CD4-positive, alpha-beta T cell treated with Interleukin-17A for 4 hours (primary cell): Measurements from ENCODE around the gene AKAP8L.
A peak's percentile ranks its signal among the peaks of the same experiment; 100 is the strongest.

Source experiments
- DNase-seq: peaks from one replicate; pipeline ENCODE4 v3.0.0-alpha.2; 2020; ENCODE audit warnings: mixed read lengths

Gene AKAP8L

GRCh38 chr19:15448778-15449619, 30.2 kb upstream of the AKAP8L start:
- peak; percentile 26 for DNase-seq

GRCh38 chr19:15448044-15448777, 29.4 kb upstream of the AKAP8L start:
- DNase-seq: no peak

GRCh38 chr19:15447057-15447456, 28.3 kb upstream of the AKAP8L start:
- DNase-seq: no peak

GRCh38 chr19:15445807-15446376, 27.1 kb upstream of the AKAP8L start:
- no peak for DNase-seq

- DNase-seq: no peak
These were observed 26.4 kb upstream of the AKAP8L start for GRCh38 chr19:15445227-15445605.

GRCh38 chr19:15444505-15445226, 25.9 kb upstream of the AKAP8L start:
- no peak for DNase-seq

GRCh38 chr19:15443838-15444237, 25.1 kb upstream of the AKAP8L start:
- no peak for DNase-seq

DNA sequence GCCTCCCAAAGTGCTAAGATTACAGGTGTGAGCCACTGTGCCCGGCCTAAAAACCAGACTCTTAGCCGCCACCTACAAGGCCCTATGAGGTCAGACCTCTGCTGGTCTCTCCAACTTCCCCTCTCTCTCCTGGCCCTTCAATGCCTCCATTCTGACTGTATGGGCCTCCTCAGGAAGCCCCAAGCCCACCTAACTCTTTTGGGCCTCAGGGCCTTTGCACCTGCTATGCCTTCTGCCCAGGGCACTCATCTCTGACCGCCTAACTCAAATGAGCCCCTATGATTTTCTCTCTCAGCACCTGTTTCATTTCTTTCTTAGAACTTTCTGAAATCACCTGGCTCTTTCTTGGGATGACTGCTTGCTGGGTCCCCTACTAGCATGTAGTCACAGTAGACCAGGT, 24.5 kb upstream of the AKAP8L start:
- DNase-seq: no peak

GRCh38 chr19:15442142-15442920, 23.5 kb upstream of the AKAP8L start:
- no peak for DNase-seq

DNA sequence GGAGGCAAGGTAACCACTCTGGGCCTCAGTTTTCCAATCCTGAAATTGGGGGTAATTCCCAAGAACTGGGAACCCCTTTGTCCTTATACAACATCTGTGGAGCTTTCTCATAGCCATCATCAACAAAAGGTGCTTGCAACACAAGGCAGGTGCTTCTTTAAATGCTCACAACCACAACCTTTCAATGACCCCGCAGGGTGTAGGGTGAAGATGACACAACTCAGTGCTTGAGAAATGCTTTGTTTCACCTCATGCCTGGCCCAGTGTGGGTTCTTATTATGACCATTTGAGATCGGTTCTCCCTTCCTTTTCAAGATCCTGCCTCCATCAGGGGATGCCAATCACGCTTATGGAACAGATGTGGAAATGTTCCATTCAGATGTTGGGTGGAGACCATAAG, 22.5 kb upstream of the AKAP8L start:
- no peak for DNase-seq

- DNase-seq: no peak
These were observed 21.2 kb upstream of the AKAP8L start for GRCh38 chr19:15439821-15440641.

DNA sequence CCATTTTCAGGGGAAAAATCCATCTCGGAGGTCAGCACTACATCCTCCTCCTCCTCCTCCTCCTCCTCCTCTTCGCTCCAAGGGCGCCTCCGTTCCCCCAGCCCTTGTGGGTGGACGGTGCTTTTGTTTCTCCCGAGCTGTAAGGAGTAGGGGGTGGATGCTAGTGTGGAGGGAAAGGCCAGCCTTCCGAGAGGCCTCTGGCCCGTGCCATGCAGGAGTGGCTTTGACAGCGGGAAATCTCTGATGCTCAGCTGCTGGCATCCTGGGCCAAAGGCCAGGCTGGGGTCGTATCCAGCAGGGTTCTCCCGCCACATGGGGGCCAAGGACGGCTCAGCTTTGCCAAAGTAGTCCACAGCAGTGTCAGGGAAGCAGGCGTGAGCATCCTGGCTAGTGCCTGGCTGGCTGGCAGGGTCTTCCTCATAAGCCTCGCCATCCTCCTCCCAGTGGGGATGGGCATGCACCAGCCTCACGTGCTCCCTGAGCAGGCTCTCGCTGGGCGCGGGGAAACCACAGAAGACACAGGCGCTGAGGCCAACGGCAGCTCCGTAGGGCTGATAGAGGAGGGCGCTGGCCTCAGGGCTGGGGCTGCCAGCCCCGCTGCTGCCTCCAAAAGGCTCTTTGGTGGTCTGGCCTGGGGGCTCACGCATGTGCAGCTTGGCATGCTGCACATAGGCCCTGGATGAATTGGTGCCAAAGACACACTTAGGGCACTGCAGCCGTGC, 20.5 kb upstream of the AKAP8L start:
- no peak for DNase-seq

- no peak for DNase-seq
These were observed 19.8 kb upstream of the AKAP8L start for GRCh38 chr19:15438577-15438976.

DNA sequence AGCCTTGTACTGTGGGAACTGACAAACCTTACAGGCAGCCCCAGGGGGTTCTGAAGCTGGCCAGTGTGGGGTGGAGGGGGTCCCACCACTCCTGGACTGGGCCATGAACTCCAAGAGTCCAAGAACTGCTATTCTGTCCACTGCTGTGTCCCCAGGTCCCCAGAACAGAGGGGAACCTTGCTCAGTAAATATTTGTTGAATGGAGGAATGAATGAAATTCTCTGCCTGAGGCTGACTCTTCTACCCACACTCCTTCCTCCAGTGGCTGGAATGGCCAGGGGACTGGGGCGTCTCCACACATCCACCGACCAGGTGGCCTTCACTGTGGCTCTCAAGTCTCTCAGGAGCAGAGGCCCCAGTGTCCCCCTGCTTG, 19.3 kb upstream of the AKAP8L start:
- DNase-seq: no peak

DNA sequence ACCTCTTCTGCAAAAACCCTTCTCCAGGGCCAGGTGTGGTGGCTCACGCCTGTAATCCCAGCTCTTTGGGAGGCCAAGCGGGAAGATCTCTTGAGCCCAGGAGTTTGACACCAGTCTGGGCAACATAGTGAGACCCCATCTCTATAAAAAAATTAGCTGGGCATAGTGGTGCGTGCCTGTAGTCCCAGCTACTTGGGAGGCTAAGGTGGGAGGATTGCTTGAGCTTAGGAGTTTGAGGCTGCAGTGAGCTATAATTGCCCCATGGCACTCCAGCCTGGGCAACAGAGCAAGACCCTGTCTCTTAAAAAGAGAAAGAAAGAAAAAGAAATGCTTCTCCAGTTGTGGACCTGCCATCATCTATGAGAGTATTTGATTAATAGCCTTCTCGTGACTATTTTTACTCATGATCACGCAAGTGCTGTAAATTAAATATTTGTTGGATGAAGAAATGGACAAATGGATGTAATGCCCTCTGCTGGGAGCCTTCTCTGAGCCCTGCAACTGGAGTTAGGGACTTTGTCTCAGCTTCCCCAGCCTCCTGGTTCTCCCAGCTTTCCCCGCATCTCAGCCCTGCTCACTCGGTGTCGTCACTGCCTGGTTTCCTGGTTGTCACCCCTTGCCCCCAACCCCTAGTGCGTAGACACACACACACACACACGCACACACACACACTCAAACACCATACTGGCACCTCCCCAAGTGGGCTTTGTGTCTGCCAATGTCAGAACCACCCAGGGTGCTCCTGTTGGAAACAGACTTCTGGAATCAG, 18.8 kb upstream of the AKAP8L start:
- DNase-seq: no peak

DNA sequence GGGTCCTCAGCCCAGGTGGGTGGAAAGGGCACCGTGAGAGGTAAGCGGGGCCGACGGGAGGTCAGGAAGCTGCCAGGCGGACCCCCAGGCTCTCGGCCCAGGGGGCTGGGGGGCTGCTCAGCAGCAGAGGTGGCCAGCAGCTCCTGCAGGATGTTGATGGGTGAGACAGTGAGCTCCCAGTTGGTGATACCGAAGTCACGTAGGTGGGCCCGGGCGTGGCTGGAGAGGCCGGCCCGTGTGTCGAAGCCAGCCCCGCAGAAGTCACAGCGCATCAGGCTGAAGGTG, 18.0 kb upstream of the AKAP8L start:
- DNase-seq: no peak

DNA sequence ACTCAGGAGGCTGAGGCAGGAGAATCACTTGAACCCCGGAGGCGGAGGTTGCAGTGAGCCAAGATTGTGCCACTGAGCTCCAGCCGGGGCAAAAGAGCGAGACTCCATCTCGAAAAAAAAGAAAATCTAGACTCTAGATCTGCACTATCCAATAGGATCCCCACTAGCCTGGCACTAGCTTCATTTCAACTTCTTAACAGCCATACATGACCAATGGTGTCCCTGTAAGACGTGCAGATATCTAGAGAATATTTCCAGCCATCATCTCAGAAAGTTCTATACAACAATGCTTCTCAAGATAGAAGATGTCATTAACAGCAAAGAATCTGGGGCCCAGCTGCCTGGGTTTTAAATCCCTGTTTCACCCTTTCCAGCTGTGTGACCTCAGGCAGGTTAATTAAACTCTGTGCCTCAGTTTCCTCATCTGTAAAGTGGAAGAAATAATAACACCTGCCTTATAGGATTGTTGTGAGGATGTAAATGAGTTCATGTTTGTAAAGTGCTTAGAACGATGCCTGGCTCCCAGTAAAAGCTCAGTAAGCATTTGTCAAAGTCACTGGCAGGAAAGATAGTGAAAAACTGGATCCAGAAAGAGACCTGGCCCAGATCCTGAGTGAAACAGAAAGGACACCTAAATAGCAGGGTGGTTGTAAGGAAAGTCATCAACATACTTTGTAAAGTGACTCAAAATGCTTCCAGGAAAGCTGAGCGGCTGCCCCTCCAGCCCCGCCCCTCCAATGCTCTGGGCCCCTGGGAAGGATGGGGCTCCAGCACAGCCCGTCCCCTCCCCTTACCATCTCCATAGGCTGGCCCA, 17.4 kb upstream of the AKAP8L start:
- no peak for DNase-seq

DNA sequence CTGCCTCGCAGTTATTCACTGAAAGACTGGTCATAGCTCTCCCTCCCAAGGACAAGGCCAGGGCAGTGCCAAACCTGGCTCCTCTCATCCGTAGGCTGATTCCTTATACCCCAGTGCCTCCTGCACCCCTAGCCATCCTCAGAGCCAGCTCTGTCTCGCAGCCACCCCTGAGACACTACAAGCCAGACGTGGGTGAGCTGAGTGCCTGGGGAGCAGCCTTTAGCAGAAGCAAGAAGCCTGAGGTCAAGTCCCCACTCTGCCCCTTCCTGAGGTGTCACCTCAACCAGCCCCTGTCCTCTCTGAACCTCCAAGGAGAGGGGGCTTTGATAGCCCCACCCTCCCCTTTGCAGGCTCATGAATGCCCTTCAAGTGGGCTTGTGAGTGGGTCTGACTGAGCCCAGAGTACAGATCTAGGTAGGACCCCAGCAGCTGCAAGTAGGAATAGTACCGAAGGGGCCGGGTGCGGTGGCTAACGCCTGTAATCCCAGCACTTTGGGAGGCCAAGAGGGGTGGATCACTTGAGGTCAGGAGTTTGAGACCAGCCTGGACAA, 14.8 kb upstream of the AKAP8L start:
- no peak for DNase-seq
